HG03457 (cell line): Measurements from ENCODE around the gene EPN3.
A peak's percentile ranks its signal among the peaks of the same experiment; 100 is the strongest.

Source experiments
- ATAC-seq: cut with Tn5 transposase; IDR thresholded peaks from one replicate; pipeline ENCODE4 v1.9.1; 2021; ENCODE audit warnings: moderate number of reproducible peaks; ENCODE audit not compliant: unreplicated experiment

Gene EPN3

GRCh38 chr17:50547736-50548083 lies 15.2 kb downstream of the EPN3 start:
- ATAC-seq, result no peak

- no peak for ATAC-seq
These were observed 16.3 kb downstream of the EPN3 start for GRCh38 chr17:50548831-50549230.

GRCh38 chr17:50549256-50549941 lies 16.9 kb downstream of the EPN3 start:
- ATAC-seq, result no peak

GRCh38 chr17:50549969-50550368 lies 17.4 kb downstream of the EPN3 start:
- no peak for ATAC-seq

- ATAC-seq, result no peak
These were observed 18.3 kb downstream of the EPN3 start for GRCh38 chr17:50550661-50551432.

GRCh38 chr17:50551433-50551815 lies 18.9 kb downstream of the EPN3 start:
- no peak for ATAC-seq

GRCh38 chr17:50551884-50552283 lies 19.3 kb downstream of the EPN3 start:
- no peak for ATAC-seq

GRCh38 chr17:50554201-50554600 lies 21.7 kb downstream of the EPN3 start:
- no peak for ATAC-seq

GRCh38 chr17:50556803-50557202 lies 24.3 kb downstream of the EPN3 start:
- no peak for ATAC-seq

GRCh38 chr17:50557630-50558029 lies 25.1 kb downstream of the EPN3 start:
- ATAC-seq, result no peak

GRCh38 chr17:50558091-50558490 lies 25.6 kb downstream of the EPN3 start:
- ATAC-seq, result no peak

- no peak for ATAC-seq
These were observed 26.0 kb downstream of the EPN3 start for GRCh38 chr17:50558581-50558940.

GRCh38 chr17:50558941-50559614 lies 26.5 kb downstream of the EPN3 start:
- no peak for ATAC-seq

- no peak for ATAC-seq
These were observed 27.2 kb downstream of the EPN3 start for GRCh38 chr17:50559674-50560184.

GRCh38 chr17:50560185-50560824 lies 27.8 kb downstream of the EPN3 start, which contains the start of gene CACNA1G:
Gene CACNA1G (plus strand): TSS chr17:50560715. CDS start chr17:50561460, 745 bp downstream.
- ATAC-seq, result peak; percentile 76

GRCh38 chr17:50560931-50561745 lies 28.6 kb downstream of the EPN3 start:
- ATAC-seq, result no peak

- no peak for ATAC-seq
These were observed 29.2 kb downstream of the EPN3 start for GRCh38 chr17:50561746-50562141.

- ATAC-seq, result no peak
These were observed 29.9 kb downstream of the EPN3 start for GRCh38 chr17:50562242-50563091.

GRCh38 chr17:50563092-50563511 lies 30.6 kb downstream of the EPN3 start:
- no peak for ATAC-seq
